ENCODE results near the gene EDN1.

EDN1 gene

DNA sequence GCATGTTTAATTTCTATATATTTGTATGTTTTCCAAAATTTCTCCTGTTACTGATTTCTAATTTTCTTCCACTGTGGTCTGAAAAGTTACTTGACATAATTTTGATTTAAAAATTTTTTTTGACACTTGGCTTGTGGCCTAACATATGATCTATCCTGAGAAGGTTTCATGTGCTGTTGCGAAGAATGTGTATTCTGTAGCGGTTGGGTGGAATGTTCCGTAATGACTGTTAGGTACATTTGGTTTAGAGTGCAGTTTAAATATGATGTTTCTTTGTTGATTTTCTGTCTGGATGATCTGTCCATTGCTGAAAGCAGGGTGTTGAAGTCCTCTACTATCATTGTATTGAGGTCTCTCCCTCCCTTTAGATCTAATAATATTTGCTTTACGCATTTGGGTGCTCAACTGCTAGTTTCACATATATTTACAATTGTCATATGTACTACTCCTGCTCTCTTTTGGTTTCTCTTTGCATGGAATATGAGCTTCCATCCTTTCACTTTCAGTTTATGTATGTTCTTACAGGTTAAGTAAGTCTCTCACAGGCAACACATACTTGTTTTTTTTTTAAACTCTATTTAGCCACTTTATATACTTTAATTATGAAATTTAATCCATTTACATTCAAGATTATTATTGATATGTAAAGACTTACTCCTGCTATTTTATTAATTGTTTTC is 19.5 kb upstream of the EDN1 start:
- no peak for DNase-seq

DNA sequence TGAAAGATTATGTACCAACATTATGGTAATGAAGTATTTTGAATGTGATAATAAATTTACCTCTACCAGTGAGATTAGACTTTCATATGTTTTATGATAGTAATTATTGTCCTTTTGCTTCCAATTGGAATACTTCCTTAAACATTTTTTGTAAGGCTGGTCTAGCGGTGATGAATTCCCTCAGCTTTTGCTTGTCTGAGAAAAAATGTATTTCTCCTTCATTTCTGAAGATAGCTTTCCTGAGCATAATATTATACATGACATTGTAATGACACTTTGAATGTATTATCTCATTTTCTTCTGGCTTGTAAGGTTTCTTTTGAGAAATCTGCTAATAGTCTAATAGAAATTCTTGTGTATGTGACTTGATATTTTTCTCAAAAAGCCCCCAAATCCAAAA is 18.6 kb upstream of the EDN1 start:
- DNase-seq: no peak

DNA sequence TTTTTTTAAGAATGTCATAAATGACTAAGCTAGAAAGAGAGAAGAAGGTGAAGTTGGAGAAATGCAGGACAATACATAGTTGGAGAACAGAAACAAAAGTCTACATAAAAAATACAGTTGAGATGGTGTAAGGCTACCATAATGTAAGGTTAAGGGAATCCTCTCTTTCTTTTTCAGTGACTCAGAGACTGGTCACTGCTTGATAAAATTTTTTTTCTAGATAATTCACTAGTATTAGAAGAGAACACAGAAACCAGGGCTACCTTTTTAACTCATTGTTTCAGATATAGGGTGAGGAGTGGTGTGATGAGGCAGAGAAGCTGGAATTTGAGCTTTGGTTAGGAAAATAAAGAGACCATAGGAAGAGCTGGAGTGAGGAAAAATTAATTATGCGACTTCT is 18.2 kb upstream of the EDN1 start:
- no peak for DNase-seq

DNA sequence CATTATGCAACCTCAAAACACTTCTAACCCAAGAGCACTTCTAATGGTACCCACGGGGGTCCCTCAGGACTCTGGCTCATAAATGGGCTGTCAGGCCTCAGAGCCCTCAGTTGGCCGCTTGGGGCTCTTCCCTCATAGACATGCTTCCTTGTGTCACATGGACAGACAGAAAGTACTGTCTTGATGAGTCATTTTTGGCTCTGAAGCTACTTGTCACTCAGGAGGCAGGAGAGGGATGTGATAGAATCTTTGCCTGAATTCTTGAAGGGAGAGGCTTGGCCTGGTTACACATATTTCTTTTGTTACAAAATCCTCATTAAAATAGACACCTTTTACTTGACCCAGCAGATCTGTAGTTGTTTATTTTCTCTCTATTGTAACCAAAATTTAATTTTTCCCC is 15.1 kb upstream of the EDN1 start:
- DNase-seq: no peak

DNA sequence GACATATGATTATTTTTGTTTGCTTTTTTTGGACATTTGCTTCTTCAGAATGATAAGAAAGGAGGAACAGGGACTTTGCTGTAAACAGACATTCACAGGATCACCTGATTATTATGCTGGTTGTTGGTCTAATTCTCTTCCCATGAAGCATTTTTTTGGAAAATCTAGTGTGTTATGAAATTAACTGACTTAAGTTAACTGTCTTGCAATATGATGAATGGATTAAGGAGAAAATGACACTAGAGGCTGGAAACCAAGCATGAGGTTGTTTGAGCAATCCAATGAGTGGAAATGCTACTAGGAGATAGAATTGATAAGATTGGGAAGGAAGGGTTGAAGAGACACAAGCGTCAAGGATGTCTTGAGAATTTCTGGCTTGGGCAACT is 13.2 kb upstream of the EDN1 start:
- DNase-seq: no peak

DNA sequence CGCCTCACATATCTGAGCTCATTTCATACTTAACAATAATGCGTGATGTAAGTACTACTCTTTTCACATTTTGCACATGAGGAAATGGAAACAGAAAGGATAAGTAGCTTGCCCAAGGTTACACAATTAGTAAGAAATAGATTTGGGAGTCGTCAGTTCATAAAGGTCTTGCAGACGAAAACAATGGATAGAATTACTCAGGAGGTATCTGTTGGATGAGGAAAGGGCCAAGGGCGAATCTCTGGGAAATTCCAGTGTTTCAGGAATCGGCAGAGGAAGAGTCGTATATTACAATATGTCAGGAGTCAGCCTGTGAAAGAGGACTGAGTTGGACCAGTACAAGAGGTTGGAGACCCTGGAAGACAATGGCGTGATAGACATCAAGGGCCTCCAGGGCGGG is 12.8 kb upstream of the EDN1 start:
- DNase-seq: no peak

DNA sequence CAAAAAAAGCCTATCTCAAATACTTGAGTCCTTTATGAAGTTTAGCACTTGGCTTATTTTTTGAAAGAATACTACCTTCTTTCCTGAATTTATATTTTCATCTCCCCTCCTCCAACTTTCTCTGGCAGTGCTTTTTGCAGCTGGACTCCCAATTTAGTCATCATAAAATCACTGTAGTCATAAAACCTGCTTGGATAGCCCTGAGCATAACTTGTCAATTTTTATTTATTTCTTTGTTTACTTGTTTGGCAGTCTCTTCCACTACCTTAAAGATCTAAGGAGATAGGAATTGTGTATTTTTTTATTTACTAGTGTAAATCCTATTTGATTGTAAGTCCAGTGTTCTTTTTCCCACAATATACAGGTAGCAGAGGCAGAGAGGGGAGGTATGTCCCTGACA is 11.2 kb upstream of the EDN1 start:
- DNase-seq: no peak

DNA sequence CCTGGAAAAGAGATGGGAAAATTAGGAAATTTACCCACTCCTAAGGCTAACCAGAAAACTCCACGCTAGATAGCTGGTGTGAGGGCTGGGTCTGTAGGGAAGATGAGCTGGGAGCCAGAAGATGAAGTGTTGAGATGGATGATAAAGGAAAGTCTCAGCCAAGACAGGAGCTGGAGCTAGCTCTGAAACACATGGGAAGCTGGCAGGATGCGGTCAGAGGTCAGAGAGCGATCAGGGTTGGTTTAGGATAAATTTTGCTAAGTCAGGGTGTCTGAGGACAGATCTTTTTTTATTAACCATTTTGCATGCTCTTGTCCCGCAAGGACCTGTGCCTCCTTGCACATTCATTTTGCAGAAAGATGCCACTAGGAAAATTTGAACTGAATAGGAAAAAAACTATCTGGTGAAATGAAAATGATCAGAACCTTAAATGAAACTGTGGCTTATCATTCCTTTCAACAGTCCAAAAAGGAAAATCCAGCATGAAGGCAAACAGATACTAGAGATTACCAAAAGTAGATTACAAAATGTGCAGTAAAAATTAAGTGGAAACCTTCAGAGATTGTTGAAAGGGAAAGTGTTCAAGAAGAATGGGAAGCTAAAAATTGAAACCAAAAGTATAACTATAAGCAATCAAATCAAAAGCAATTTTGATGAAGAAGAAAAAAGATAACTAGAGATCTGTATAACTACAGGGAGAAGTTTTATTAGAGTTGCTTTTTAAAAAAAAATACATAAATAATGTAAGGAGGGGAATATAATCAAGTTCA is 10.7 kb upstream of the EDN1 start:
- DNase-seq: no peak

DNA sequence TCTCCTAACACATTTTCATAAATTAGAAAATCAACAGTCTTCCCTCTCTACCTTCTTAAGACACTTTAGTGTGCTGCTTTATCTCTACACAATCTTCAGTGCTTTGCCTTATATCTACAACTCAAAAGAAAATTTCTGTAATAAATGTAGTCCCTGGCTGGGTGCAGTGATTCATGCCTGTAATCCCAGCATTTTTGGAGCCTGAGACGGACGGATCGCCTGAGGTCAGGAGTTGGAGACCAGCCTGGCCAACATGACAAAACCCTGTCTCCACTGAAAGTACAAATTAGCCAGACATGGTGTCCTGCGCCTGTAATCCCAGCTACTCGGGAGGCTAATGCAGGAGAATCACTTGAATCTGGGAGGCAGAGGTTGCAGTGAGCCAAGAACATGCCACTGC is 9.7 kb upstream of the EDN1 start:
- no peak for DNase-seq

DNA sequence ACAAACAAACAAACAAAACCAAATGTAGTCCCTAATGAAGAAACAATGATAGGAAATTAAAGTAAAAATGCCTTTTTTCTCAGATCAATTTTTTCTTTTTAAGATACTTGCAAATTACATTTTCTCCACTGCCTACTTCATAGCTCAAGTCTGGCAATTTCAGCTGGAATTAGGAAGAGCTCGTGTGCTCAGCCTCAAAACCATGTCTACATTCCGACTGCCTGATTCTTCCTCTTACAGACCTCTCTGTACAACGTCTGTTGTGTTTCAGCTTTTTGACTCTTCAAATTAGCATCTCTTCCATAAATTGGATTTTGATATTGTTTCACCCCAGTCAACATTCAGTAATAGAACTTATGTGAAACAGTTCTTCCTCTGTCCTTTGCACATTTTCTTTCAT is 9.3 kb upstream of the EDN1 start:
- no peak for DNase-seq

DNA sequence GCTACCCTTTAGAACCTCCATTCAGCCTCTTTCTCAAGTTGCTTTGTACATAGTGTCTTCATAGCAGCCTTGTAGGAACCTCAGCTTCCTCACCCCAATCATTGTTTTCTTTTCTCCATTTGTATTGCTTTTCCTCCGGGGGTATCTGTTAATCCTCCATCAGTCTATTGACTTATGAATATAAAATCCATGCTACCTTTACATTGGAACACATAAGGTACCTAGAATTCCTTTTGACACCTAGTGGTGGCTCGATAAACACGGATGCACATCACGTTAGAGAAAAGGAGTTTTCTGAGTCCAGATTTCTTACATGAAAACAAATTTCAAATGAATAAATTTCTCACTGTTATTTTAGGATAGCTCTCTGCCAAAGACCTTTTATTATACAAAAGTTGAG is 6.3 kb upstream of the EDN1 start:
- DNase-seq: no peak

DNA sequence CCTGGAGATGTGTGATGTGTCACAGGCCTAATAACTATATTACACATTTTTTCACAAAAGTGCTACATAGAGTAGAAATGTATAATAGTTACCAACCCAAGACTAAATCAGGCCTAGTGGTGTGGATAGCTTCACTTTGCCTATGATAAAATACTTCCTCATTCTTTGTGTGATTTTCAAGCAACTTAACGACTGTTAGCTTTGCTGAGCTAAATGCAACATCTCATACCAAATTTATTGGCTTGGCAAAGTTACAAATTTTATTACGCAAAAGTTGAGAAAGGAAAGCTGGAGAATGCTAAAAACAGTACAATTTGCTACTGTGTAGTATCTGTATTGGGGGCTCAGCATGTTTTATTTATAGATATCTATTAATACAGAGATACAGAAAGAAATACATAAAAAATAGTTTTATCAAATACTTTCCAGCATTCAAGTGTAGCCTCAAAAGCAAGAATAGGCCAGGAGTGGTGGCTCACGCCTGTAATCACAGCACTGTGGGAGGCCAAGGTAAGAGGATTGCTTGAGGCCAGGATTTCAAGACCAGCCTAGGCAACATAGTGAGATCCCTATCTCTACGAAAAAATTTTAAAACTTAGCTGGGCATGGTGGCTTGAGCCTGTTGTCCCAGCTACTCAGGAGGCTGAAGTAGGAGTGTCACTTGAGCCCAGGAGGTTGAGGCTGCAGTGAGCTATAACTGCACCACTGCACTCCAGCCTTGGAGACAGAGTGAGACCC is 3.6 kb upstream of the EDN1 start:
- DNase-seq: no peak

DNA sequence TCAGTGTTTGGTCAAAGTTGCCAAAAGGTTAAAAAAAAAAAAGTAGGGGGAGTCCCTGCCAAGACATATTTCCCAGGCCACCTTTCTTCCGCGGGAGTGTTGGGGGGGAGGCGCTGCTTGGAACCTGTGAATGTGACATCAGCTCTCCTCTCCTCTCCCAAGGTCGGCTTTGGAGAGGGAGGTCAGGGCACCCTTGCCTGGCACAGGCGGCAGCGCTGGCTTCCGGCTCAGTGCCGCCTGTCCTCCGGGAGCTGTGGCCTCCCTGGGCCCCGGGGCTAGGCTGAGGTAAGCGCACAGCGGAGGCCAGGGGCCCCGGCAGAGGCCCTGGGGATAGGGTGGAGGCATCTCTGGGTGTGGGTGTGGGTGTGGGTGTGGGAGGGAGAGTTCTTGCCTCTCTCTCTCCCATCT is 1.9 kb upstream of the EDN1 start:
- DNase-seq: no peak

DNA sequence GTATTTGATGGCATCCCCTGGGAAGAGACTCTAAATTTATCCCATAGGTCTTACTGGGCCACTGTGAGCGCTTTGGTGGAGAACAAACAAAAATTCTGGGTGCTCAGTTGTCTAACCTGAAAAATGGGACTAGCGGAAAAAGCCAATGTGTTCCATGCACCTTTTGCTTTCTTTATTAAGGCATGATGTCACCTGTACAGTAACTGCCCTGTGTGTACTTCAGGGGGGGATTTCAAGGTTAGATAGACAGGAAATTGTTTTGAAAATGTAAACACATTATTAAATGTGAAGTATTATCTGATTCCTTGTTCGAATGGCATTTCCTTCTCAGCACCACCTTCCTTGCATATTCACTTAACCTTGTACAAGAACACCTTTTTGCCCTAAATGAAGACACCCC is 1.2 kb upstream of the EDN1 start:
- no peak for DNase-seq

DNA sequence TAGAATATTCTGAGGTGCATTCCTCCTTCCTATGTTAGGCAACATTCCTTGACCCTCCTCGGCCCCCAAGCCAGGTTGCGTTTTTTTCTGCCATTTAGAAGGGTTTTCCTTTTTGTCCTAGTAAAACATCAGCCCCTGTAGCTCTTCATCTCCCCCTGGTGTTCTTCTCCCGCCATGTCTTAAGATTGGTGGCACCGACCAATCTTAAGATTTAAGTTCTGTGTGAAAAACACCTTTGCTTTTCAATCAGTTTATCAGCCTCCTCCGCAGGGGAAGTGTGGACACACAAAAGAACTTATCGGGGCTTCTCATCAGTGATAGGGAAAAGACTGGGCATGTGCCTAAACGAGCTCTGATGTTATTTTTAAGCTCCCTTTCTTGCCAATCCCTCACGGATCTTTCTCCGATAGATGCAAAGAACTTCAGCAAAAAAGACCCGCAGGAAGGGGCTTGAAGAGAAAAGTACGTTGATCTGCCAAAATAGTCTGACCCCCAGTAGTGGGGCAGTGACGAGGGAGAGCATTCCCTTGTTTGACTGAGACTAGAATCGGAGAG is 719 bp upstream of the EDN1 start:
- no peak for DNase-seq

DNA sequence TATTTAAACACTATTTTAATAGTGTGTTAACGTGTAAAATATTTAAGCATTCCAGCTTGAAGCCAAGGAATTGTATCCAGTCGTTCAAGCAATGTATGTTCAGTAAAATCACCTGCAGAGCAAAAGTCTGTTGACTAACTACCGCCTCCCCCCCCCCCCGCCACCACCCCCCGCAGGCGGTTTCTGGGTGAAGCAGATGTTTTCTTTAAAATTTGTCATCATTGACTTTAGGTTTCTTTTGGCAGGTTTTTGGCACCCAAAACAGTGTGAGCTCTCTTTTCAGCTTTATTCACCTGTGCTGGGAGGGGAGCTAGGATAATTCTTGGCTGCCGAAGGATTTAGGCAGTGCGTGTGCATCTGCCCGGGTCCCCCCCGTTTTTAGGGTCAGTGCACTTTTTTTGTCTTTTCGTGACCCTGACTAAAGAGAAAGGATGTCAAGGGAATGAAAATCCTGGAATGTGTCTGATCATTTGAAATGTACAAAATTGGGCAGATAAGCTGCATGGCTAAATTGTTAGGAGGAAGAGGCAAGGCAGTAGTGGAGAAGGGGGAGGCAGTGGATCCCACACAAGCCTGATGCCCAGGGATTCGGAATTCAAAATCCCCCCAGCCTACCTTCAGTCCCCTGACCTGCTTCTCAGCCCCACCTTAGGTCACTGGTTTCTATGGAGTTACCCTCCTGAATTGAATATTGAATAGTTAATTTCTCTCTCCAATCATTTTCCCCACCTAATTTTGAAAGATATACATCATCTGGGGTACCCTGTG is 1.1 kb downstream of the EDN1 start:
- no peak for DNase-seq

DNA sequence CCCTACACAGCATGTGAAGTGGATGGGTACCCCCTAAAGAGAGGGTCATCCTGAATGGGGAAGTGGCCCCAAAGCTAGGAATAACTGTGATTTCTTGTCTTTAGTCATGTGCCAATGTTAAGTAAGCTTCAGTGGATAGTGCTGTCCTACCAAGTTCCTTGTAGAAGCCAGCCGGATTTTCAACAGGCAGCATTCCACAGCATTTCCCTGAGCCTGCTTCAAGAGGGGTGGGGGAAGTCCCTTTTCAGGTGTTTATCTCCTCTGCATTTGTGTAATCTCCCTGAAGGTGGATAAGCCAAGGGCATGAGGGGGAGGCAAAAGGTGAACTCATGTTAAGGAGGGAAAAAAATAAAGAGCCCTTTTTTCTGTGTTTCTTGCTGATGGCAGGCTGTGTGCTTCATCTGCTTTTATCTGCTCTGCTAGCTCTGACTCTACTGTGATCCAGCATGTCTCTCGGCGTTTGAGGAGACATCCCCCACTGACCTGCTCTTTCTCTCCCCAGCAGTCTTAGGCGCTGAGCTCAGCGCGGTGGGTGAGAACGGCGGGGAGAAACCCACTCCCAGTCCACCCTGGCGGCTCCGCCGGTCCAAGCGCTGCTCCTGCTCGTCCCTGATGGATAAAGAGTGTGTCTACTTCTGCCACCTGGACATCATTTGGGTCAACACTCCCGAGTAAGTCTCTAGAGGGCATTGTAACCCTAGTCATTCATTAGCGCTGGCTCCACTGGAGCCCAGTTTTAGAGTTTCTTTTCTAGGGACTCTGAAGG is 1.9 kb downstream of the EDN1 start:
- DNase-seq: no peak

DNA sequence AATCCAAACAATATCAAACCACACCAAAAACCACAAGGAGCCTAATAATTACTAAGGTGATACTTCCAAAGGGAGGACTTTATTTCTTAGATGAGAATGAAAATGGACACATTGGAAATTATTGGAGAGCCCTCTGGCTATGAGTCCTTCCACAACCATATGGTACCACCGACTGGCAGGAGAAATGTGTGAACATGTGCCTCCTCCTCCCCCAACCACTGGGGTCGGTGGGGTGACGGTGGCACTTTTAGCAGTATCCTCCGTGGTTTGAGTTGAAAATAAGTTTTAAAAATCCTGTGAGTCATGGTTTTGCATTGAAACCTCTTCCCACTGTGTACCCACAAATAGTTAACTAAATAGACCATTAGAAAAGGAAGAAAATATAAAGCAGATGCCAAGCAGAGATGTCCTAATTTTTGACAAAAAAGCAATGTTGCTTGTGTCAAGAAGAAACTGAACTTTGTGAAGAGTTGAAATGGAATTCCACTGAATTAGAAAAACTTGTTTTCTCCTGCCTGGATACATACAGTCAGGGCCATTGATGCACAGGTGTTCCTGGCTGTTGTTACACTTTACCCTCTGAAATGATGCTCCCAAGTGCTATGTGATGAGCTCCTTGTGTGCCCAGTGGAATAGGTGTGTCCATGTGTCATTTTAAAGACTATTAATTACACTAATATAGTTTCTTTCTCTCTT is 3.2 kb downstream of the EDN1 start:
- DNase-seq: no peak

DNA sequence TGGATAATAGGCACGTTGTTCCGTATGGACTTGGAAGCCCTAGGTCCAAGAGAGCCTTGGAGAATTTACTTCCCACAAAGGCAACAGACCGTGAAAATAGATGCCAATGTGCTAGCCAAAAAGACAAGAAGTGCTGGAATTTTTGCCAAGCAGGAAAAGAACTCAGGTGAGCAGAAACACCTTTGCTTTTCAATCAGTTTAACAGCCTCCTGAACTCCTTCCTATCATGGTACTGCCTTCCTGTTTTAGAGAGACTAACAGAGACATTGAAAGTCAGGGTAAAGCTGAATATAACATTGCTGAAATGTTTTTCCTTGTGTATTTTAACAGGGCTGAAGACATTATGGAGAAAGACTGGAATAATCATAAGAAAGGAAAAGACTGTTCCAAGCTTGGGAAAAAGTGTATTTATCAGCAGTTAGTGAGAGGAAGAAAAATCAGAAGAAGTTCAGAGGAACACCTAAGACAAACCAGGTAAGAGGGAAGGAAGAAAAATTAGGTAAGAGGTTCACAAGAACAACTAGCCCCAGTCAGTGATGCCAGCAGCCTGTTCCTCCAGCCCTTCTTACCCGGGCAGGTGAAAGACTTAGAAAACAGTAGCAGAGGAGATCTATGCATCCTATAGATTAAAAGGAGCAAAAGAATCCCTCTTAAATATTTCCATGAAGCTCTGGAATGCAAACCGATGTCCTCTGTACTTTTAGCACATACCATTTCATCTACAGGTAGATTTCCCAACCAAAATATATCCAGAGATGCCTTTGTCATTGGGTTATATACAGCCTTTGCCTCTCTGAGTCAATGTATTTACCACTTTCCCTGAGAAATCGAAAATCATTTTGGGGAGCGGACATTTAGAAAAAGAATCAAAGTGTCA is 4.0 kb downstream of the EDN1 start:
- DNase-seq: no peak

DNA sequence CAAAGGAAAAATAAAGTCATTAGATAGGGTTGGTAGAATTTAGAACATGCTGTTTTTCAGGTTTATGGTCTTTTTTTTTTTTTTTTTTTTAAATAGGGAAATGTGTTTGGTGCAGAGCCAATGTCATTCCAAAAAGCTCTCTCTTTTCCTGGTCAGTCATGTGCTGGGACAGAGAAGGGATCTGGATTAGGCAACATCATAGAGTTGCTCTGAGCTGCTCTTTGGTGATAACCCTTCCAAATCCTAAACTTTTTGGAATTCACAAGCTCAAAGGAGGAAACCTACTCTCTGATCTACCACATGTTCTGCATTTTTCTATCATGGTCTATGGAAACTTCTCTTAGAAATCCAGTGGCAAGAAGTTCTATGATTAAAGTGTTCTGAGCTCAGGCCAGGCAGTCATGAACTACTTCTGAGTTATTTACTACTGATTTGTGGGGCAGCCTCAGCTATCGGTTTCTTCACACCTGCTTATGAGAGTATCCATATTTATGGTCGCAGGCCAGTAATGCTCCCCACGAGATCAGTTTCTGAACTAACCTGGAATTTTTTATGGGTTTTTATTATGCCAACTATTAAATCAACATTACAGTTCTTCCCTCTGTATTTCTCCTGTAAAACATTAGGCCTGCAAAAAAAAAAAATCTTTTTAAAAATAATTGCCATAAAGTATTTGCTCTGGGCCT is 4.8 kb downstream of the EDN1 start:
- no peak for DNase-seq
